ACC112 (cell line): ENCODE results near the gene TWSG1.
"Not testable (repeated sequence)": the region's sequence is repeated elsewhere in the genome, so short reads cannot be mapped to it uniquely, and the experiment has no call there.

Experiments used
- H2AFZ ChIP-seq: fragments of 200-600 bp; sonication (generic); one replicate; pipeline ENCODE4 v1.6.0; 2017; ENCODE audit warnings: antibody characterized with exemption, low read length; ENCODE audit not compliant: unreplicated experiment
- H3K27ac ChIP-seq: fragments of 200-600 bp; sonication (generic); 2 replicates; pipeline ENCODE4 v1.5.1; 2014; ENCODE audit warnings: low read depth, mild to moderate bottlenecking, antibody characterized with exemption, low read length, moderate library complexity
- H3K27me3 ChIP-seq: fragments of 200-600 bp; sonication (generic); 2 replicates; pipeline ENCODE4 v1.6.1; 2014; ENCODE audit warnings: mild to moderate bottlenecking, antibody characterized with exemption, low read length, moderate library complexity, mixed read lengths; ENCODE audit not compliant: insufficient read depth
- H3K36me3 ChIP-seq: fragments of 200-600 bp; sonication (generic); 2 replicates; pipeline ENCODE4 v1.6.1; 2016; ENCODE audit warnings: mild to moderate bottlenecking, antibody characterized with exemption, low read length, moderate library complexity, mixed read lengths; ENCODE audit not compliant: insufficient read depth
- H3K4me1 ChIP-seq: fragments of 200-600 bp; sonication (generic); one replicate; pipeline ENCODE4 v1.6.1; 2016; ENCODE audit warnings: low read length, mixed read lengths; ENCODE audit not compliant: insufficient read depth, unreplicated experiment, control insufficient read depth
- H3K4me3 ChIP-seq: fragments of 200-600 bp; sonication (generic); 2 replicates; pipeline ENCODE4 v1.5.1; 2014; ENCODE audit warnings: mild to moderate bottlenecking, low read depth, low read length
- H3K79me2 ChIP-seq: fragments of 200-600 bp; sonication (generic); one replicate; pipeline ENCODE4 v1.6.0; 2016; ENCODE audit warnings: low read length; ENCODE audit not compliant: control insufficient read depth, unreplicated experiment, insufficient read depth

TWSG1 gene

DNA sequence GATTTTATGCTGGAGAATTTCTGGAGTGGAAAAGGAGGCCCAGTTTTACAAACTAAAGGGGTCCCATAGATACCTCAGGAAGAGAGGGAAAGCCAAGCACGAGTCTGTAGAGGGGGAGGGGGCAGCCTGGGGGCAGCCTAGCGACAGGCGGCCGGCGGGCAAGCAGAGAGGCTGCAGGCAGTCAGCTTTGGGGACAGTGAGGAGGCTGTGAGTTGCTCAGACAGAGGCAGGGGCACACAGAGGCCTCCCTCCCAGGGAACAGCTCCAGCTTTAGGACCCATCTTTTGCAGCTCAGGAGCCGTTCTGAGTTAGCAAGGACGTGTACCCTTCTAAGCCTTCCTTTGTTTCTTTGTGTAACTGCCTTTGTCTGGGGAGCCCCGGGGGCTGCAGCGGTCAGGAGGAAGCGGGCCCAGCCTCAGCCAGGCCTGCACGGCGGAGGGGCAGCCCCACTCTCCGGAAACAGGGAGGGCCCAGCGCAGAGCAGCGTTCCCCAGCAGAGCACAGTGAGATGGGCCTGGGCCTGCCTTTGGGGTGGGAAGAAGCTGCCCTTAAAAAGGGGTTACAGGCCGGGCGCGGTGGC, 99.6 kb downstream of the TWSG1 start:
- Histone ChIP-seq H3K27ac (no peak overlapping the region), H3K36me3 (no peaks in the 10 kb centered on the region), H3K4me1 (peaks cover 5% of the 10 kb centered on the region), H3K27me3 (no peaks in the 10 kb centered on the region), H3K4me3 (no peak overlapping the region), H3K79me2 (no peaks in the 10 kb centered on the region), H2AFZ (no peak overlapping the region)

DNA sequence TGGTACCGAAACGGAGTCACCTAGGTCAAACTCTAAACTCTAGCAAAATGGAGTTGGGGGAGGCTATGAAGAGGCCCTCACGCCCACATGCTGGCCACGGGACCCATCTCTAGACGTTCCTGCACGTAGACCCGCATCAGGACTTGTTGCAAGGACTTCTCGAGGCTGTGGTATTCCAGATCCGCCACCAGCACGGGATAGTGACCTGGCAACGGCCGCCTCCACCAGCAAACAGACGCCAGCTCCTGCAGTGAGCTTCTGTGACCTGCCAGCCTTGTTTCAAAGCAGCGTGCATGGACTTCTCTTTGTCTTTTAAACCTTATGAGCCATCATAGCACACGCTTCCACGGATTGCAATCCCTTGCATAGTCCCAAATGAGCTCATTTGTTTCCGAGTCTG, 100.5 kb downstream of the TWSG1 start:
- H3K27ac ChIP-seq = no peak overlapping the region
- no peaks in the 10 kb centered on the region for H3K36me3 ChIP-seq
- H3K79me2 ChIP-seq = no peaks in the 10 kb centered on the region
- H2AFZ ChIP-seq = no peak overlapping the region
- no peak overlapping the region for H3K4me3 ChIP-seq
- H3K4me1 ChIP-seq = peaks cover 5% of the 10 kb centered on the region
- no peaks in the 10 kb centered on the region for H3K27me3 ChIP-seq

DNA sequence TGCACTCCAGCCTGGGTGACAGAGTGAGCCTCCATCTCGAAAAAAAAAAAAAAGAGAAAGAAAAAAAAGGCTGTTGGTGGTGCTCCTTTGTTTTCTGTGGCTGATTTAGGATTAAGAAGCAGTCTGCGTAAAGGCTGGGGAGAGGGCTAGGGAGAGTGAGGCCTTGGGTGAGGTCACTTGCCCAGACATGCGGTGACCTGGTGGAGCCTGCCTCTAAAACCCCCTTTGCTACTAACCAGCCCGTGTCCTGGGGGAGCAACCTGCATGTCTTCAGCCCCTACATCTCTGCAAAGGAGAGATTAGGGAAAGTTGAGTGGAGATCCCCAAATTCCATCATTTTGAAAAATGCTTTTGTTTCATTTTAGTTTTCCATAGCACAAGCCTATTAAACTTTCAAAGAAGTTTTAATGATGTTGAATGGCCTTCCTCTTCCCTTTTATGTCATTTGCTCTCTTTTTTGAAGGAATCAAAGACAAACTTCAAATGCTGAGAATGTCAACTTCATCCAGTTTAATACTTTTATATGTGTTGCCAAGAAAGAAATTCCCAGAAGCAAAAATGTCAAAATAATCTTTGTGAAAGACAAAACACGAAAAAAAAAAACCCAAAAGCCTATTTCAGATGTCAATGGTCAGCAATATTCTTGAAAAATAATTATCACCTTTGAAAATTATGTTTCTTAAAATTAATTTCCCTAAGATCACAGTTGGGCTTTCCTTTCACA, 101.8 kb downstream of the TWSG1 start:
- no peak overlapping the region for H2AFZ ChIP-seq
- H3K79me2 ChIP-seq = no peaks in the 10 kb centered on the region
- H3K4me1 ChIP-seq = peaks cover 5% of the 10 kb centered on the region
- no peak overlapping the region for H3K27ac ChIP-seq
- H3K36me3 ChIP-seq = no peaks in the 10 kb centered on the region
- no peak overlapping the region for H3K4me3 ChIP-seq
- no peaks in the 10 kb centered on the region for H3K27me3 ChIP-seq

DNA sequence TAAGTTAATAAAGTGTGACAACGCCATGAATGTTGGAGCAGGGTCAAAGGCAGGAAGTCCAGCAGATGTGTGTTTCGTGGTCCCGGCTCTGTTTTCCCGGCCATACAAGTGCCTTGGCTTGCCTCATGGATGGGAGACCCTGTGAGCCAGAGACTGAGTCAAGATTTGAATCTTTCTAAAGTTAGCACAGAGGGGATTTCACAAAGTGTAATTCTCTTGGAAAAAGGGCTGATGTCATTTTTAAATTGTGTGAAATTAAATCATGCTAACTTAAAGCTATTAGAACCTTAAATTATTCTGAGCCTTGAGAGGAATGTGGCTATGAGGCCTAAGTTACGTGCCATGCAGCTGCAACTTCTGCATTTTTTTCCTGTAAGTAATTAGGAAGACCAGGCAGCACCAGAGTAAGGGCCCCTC, 102.5 kb downstream of the TWSG1 start:
- H3K4me3 ChIP-seq = no peak overlapping the region
- H3K79me2 ChIP-seq = no peaks in the 10 kb centered on the region
- no peak overlapping the region for H3K27ac ChIP-seq
- no peak overlapping the region for H2AFZ ChIP-seq
- no peaks in the 10 kb centered on the region for H3K36me3 ChIP-seq
- no peaks in the 10 kb centered on the region for H3K27me3 ChIP-seq
- peaks cover 5% of the 10 kb centered on the region for H3K4me1 ChIP-seq

DNA sequence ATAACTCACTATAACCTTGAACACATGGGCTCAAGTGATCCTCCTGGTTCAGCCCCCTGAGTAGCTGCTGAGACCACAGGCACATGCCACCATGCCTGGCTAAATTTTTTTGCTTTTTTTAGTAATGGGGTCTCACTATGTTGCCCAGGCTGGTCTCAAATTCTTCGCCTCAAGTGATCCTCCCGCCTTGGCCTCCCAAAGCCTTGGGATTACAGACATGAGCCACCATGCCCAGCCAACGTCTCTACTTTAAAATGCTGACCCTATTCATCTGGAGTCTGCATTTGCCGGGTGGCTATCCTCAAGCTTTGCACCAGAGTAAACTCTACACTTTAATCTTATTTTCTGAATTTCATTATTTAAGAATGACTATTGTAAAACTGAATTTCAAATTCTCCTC, 103.1 kb downstream of the TWSG1 start:
- Histone ChIP-seq H3K36me3 (no peaks in the 10 kb centered on the region), H3K27ac (no peak overlapping the region), H3K27me3 (no peaks in the 10 kb centered on the region), H3K79me2 (no peaks in the 10 kb centered on the region), H3K4me1 (peaks cover 5% of the 10 kb centered on the region), H3K4me3 (no peak overlapping the region), H2AFZ (no peak overlapping the region)

DNA sequence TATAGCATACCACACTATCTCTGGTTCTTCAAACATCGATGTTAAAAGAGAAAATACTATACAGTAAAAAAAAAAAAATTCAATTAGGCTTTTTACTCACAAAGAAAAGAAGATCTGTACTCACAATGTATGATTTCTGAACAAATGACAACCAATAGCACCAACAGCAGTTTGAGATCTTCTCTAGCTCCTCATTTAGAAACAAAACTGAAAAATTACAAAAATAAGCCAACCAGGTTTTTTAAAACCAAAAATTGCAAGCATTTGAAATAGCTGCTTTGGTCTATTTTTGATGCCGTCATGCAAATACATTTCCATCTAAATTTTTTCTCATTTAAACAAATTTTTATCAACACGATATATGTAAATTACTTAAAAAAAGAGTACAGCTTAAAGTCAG, 106.5 kb downstream of the TWSG1 start:
- Histone ChIP-seq H3K36me3 (no peaks in the 10 kb centered on the region), H3K79me2 (no peaks in the 10 kb centered on the region), H3K27me3 (no peaks in the 10 kb centered on the region), H2AFZ (no peak overlapping the region), H3K4me3 (no peak overlapping the region), H3K27ac (no peak overlapping the region), H3K4me1 (peaks cover 5% of the 10 kb centered on the region)

DNA sequence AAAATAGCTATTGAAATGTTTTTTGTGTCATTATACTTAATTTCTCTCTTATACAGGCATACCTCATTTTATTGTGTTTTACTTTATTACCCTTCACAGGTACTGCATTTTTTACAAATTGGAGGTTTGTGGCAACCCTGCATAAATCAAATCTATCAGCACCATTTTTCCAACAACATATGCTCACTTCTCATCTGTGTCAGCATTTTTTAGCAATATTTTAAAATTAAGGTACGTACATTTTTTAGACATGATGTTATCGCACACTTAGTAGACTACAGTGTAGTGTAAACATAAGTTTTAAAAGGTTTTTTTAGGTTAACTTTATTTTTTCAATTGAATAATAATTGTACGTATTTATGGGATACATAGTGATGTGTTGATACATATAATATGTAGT, 110.0 kb downstream of the TWSG1 start:
- H2AFZ ChIP-seq = no peak overlapping the region
- no peak overlapping the region for H3K27ac ChIP-seq
- H3K36me3 ChIP-seq = no peaks in the 10 kb centered on the region
- H3K79me2 ChIP-seq = no peaks in the 10 kb centered on the region
- no peaks in the 10 kb centered on the region for H3K27me3 ChIP-seq
- no peaks in the 10 kb centered on the region for H3K4me1 ChIP-seq
- no peak overlapping the region for H3K4me3 ChIP-seq

DNA sequence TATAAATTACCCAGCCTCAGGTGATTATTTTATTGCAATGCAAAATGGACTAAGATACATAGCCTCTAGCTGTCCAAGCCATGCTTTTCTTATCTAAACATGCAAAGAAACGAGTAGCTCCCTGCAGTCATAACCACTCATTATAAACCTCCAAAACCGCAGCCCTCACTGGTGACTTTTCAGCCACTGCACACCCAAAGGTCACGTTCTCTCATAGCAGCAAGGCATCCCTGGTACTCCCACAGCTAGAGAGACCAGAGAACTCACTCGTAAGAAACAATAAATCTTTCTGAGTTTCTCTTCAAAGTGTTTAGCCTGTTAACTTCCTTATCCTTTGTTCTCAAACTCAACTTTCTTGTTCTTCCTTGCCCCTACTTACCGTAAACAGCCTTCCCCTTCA, 112.3 kb downstream of the TWSG1 start:
- Histone ChIP-seq H3K36me3 (no peaks in the 10 kb centered on the region), H3K27me3 (no peaks in the 10 kb centered on the region), H3K79me2 (no peaks in the 10 kb centered on the region), H2AFZ (no peak overlapping the region), H3K4me3 (no peak overlapping the region), H3K4me1 (no peaks in the 10 kb centered on the region), H3K27ac (no peak overlapping the region)

DNA sequence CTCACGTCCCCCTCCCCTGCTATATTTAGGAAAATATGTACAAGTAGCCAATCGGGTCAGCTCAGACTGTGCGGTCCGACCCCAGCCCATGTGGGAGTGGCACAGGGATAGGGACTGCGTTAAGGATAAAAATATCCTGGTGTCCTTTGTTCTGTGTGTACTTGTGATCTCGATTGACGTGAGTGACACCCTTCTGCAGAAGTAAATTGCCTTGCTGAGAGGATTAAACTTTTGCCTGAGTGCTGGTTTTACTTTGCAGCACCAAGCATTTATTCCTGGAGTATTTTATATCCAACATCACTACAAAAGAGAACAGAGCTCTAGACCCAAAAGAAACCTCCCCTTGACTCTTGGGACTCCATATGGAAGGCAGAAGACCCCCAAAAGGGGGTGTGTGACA, 112.8 kb downstream of the TWSG1 start:
- H3K27me3 ChIP-seq = no peaks in the 10 kb centered on the region
- H3K4me3 ChIP-seq = no peak overlapping the region
- H3K4me1 ChIP-seq = no peaks in the 10 kb centered on the region
- H2AFZ ChIP-seq = no peak overlapping the region
- H3K27ac ChIP-seq = no peak overlapping the region
- H3K36me3 ChIP-seq = no peaks in the 10 kb centered on the region
- H3K79me2 ChIP-seq = no peaks in the 10 kb centered on the region

DNA sequence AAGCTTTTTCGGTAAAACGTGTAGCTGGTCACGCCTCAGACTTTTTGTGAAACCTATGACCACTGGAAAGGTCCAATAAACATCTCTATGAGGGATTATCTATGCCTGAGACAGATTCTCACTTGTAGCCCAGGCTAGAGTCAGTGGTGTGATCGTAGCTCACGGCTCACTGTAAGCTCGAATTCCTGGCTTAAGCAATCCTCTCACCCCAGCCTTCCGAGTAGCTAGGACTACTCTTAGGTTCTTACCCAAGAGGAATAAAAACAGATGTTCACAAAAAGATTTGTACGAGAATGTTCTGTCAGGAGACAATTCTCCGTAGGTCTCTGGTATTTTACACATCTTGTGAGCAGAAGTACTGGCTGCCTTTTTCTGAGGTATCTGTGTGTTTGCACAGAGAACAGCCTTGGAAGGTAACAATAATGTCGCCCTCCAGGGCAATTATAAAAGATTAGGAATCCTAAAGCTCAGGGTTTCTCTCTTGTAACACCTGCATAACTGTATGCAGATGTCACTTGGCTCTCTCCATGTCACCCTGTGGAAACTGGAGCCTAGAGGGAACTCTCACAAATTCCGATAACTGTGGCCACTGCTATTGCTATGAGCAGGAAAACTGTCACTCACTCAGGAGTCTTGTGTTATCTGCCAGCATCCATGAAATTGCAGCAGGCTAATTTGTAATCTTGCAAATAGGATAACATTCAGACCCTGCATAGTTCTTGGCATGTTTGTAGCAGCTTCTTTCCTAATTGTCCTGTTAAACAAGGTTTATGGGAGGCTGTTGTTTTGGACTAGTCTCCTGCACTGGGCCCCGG, 115.2 kb downstream of the TWSG1 start:
- peak overlapping the region; percentile 20 for H2AFZ ChIP-seq

DNA sequence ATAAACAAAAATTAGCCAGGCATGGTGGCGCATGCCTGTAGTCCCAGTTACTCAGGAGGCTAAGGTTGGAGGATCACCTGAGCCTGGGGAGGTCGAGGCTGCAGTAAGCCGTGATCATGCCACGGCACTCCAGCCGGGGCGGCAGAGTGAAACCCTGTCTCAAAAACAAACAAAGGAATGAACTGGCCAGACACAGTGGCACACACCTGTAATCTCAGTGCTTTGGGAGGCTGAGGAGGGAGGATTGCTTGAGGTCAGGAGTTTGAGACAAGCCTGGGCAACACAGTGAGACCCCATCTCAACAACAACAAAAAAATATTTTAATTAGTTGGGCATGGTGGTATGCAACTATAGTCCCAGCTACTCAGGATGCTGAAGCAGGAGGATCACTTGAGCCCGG, 116.3 kb downstream of the TWSG1 start:
- not testable (repeated sequence) for H3K36me3 ChIP-seq, H3K4me3 ChIP-seq, H2AFZ ChIP-seq, H3K79me2 ChIP-seq, H3K27ac ChIP-seq, H3K27me3 ChIP-seq, H3K4me1 ChIP-seq

More for the DNA sequence above, 115.2 kb downstream of the TWSG1 start:
- H3K36me3 ChIP-seq = no peaks in the 10 kb centered on the region
- no peak overlapping the region for H3K27ac ChIP-seq
- no peaks in the 10 kb centered on the region for H3K79me2 ChIP-seq
- H3K4me1 ChIP-seq = no peaks in the 10 kb centered on the region
- no peaks in the 10 kb centered on the region for H3K27me3 ChIP-seq
- H3K4me3 ChIP-seq = no peak overlapping the region
